Sigmoid colon (tissue), 7 donors: ENCODE measurements around the gene ZBED1. TPM values are rescaled to one million over a fixed set of nuclear protein-coding genes. Genes with fewer than 3 reads are reported as not detected.

Experiments used
- DNase-seq: peaks from one replicate; pipeline ENCODE4 v3.0.0-alpha.2; 2019
- H3K27ac ChIP-seq, 4 donors: fragments of 200-600 bp; sonication (generic); one replicate each; pipeline ENCODE4 v1.5.1; 2016 to 2019; ENCODE audit warnings: mild to moderate bottlenecking in 1 of 4
- H3K27me3 ChIP-seq, 3 donors: fragments of 200-600 bp; sonication (generic); one replicate each; pipeline ENCODE4 v1.5.1; 2019; ENCODE audit warnings: mild to moderate bottlenecking in 1 of 3
- H3K36me3 ChIP-seq, 4 donors: fragments of 200-600 bp; sonication (generic); one replicate each; pipeline ENCODE4 v1.5.1; 2016 to 2019
- H3K4me1 ChIP-seq, 4 donors: fragments of 200-600 bp; sonication (generic); one replicate each; pipeline ENCODE4 v1.5.1; 2017 to 2019
- H3K4me3 ChIP-seq, 4 donors: fragments of 200-600 bp; sonication (generic); one replicate each; pipeline ENCODE4 v1.5.1; 2017 to 2019; ENCODE audit warnings: mild to moderate bottlenecking in 2 of 4, moderate library complexity in 1 of 4
- H3K9me3 ChIP-seq, 4 donors: fragments of 200-600 bp in 3 of 4; sonication (generic) in 3 of 4; one replicate each; pipeline versions ENCODE4 v1.5.1 to v1.6.1; 2013 to 2019
- EP300 ChIP-seq, 4 donors: sonication (generic); formaldehyde crosslinking; IDR thresholded peaks; one replicate each; pipeline ENCODE4 v1.6.1; 2017; ENCODE audit warnings: antibody characterized with exemption in 4 of 4
- POLR2A ChIP-seq, 2 donors: fragments of 450-650 bp; IDR thresholded peaks; one replicate each; pipeline ENCODE4 v1.6.1; 2016; ENCODE audit warnings: antibody characterized with exemption in 2 of 2, mild to moderate bottlenecking in 2 of 2, moderate library complexity in 2 of 2
- POLR2AphosphoS5 ChIP-seq, 4 donors: sonication (generic); formaldehyde crosslinking; IDR thresholded peaks; one replicate each; pipeline ENCODE4 v1.6.1; 2017; ENCODE audit warnings: antibody characterized with exemption in 4 of 4
- WGBS, 2 donors: extraction: QIAGEN DNeasy Blood & Tissue Kit; methylation state at CpG; one replicate each; pipeline ENCODE4 v1.1.7; 2013; 5-methylcytosine and 5-hydroxymethylcytosine counted together
- intact Hi-C: fragments of 100-400 bp; cut with DNase I; formaldehyde crosslinking; loops from one replicate; pipeline ENCODE4 v1.15.1; 2023
- polyA plus RNA-seq, 3 donors: library from polyadenylated mRNA; stranded (reverse); fragments of 200-250 nt; gene quantifications; one replicate each; pipeline ENCODE4 v1.2.3, GENCODE V29; 2013
- total RNA-seq, 4 donors: library from RNA; depleted of rRNA; stranded (reverse); fragments of >200 nt; gene quantifications; one replicate each; pipeline ENCODE4 v1.1.0, GENCODE V29; 2016
- TF ChIP-seq, protein P1 (sequence below), 4 experiments: fragments of 450-650 bp in 3 of 4; fragments of 200-600 bp in 1 of 4; IDR thresholded peaks; one replicate each; pipeline ENCODE4 v1.5.1; 2016 to 2019; ENCODE audit warnings: antibody characterized with exemption in 4 of 4, mild to moderate bottlenecking in 3 of 4, moderate library complexity in 2 of 4
- donor health status: healthy with polysubstance abuse.
- donor health status: Bipolar disorder and iron deficiency.
- donor health status: healthy.

Gene ZBED1
- total and polyA plus RNA-seq, 7 donors: 24.6 to 35.6 (median 28.5) TPM

DNA sequence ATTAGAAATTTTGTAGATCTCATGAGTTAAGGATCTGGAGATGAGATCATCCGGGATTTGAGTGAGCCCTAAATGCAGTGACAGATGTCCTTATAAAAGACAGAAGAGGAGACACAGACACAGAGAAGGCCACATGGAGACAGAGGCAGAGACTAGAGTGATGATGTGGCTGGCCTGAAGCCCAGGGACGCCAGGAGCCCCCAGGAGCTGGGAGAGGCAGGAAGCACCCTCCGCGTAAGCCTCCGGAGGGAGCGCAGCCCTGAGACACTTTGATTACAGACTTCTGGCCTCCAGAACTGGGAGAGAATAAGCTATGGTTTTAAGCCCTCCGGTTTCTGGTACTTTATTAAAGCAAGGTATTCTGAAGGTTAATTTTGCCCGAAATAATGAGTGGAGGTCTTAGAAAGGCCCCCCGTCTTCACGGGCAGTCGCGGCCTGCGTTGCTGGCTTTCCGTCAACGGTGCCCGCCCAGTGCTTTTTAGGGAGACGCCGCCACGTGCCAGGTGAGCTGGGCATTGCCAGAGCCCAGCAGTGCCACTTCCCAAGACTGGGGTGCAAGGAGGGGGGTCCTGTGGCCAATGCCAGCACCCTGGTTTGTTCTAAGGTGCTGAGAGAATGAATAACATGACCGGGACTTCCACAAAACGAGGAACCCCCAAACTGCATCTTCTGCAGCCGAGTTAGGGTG is 8.1 kb downstream of the ZBED1 start:
- DNase-seq: peak; percentile 52
- peaks cover 19 to 35% (median 23%) of the 10 kb centered on the region in 4 donors for H3K36me3 ChIP-seq
- TF ChIP-seq, protein P1, sequence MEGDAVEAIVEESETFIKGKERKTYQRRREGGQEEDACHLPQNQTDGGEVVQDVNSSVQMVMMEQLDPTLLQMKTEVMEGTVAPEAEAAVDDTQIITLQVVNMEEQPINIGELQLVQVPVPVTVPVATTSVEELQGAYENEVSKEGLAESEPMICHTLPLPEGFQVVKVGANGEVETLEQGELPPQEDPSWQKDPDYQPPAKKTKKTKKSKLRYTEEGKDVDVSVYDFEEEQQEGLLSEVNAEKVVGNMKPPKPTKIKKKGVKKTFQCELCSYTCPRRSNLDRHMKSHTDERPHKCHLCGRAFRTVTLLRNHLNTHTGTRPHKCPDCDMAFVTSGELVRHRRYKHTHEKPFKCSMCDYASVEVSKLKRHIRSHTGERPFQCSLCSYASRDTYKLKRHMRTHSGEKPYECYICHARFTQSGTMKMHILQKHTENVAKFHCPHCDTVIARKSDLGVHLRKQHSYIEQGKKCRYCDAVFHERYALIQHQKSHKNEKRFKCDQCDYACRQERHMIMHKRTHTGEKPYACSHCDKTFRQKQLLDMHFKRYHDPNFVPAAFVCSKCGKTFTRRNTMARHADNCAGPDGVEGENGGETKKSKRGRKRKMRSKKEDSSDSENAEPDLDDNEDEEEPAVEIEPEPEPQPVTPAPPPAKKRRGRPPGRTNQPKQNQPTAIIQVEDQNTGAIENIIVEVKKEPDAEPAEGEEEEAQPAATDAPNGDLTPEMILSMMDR (IDR thresholded peaks at IDR 0.05): no peak
- intact Hi-C loops: loop anchor here (10.0 kb wide), 1 partner anchor 1322 kb away; no protein-coding TSS in a partner anchor
- WGBS, 2 donors: 91 to 92% methylated on average over 22 of the region's 22 CpGs
- H3K27ac ChIP-seq: no peak overlapping the region
- no peaks in the 10 kb centered on the region for H3K27me3 ChIP-seq
- H3K4me3 ChIP-seq: no peak overlapping the region
- H3K9me3 ChIP-seq: no peaks in the 10 kb centered on the region
- H3K4me1 ChIP-seq: peaks cover 0 to 9% (median 9%) of the 10 kb centered on the region in 4 donors

DNA sequence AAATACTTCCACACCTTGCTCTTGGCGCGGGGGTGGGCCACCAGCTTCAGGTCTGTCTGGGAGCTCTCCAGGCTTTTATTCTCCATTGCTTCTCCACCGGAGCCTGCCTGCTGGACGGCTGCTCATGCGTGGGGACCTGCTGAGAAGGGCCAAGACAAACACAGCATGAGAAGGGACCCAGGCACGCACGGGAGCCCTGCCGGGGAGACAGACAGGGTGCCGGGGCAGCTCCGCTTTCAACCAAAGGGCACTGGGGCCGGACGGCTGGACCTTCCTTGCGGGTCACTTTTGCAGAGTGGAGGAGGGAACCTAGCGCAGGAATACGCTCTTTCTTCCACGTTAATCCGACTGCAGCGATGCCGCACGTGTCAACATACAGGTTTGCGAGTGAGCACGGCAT is 10.1 kb downstream of the ZBED1 start:
- no peak overlapping the region for H3K4me3 ChIP-seq
- no peaks in the 10 kb centered on the region for H3K27me3 ChIP-seq
- intact Hi-C loops: loop anchor here (10.0 kb wide), 1 partner anchor 1324 kb away; no protein-coding TSS in a partner anchor
- H3K27ac ChIP-seq: no peak overlapping the region
- 95 to 96% methylated on average over 22 of the region's 22 CpGs for WGBS, 2 donors
- H3K36me3 ChIP-seq: peaks cover 24 to 44% (median 30%) of the 10 kb centered on the region in 4 donors
- no peaks in the 10 kb centered on the region for H3K9me3 ChIP-seq
- no peak for TF ChIP-seq POLR2AphosphoS5 (IDR thresholded peaks at IDR 0.05)
- TF ChIP-seq, protein P1 (IDR thresholded peaks at IDR 0.05): no peak
- TF ChIP-seq EP300 (IDR thresholded peaks at IDR 0.05): no peak
- TF ChIP-seq POLR2A (IDR thresholded peaks at IDR 0.05): no peak
- no peak for DNase-seq
- no peaks in the 10 kb centered on the region for H3K4me1 ChIP-seq

DNA sequence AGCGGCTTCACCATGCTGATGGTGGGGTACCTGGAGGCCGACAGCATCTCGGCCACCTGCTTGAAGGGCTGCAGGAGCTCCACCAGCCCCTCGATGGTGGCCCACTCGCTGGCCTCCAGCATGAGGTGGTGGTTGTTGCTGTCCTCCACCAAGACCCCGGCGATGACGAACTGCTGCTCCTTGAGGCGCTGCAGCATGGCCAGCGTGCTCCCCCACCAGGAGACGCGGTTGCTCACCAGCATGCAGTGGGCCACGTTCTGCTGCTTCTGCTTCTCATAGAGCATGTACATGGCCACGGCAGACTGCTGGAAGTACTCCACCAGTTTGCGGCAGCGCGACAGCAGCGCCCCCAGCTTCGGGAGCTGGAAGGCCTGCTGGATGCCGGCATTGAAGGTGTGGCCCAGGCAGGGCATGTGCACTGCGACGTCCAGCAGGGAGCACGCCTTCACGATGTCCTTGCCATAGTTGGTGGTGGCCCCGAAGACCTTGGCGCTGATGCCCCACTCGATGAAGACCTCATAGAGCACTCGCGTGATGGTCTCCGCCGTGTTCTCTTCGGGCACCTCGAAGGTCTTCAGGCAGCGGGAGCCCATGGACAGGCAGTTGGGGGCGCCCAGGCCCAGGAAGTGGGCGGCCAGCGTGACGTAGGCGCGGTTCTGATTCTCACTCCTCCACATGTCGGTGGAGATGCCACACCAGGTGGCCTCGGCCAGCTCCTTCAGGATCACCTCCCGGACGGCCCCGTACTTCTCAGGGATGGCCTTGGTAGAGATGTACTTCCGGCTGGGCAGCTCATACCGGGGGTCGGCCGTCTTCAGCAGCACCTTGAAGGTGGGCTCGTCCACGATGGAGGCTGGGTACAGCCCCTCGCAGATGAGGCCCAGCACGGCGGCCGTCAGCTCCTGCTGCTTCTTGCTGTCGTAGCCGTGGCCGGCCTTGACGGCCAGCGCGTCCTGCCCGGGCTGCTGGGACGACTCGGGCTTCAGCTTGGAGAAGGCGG is 11.0 kb downstream of the ZBED1 start:
- DNase-seq: no peak
- Histone ChIP-seq H3K9me3 (no peaks in the 10 kb centered on the region), H3K4me3 (no peak overlapping the region), H3K4me1 (peaks cover 0 to 6% (median under 1%) of the 10 kb centered on the region in 4 donors), H3K36me3 (peaks cover 24 to 44% (median 30%) of the 10 kb centered on the region in 4 donors), H3K27ac (no peak overlapping the region), H3K27me3 (no peaks in the 10 kb centered on the region)
- 97 to 98% methylated on average over 65 of the region's 65 CpGs for WGBS, 2 donors
- intact Hi-C loops: loop anchor here (10.0 kb wide), 1 partner anchor 1325 kb away; no protein-coding TSS in a partner anchor
- TF ChIP-seq POLR2A (IDR thresholded peaks at IDR 0.05) (no peak), POLR2AphosphoS5 (IDR thresholded peaks at IDR 0.05) (no peak), EP300 (IDR thresholded peaks at IDR 0.05) (no peak)
- TF ChIP-seq, protein P1 (IDR thresholded peaks at IDR 0.05): no peak

DNA sequence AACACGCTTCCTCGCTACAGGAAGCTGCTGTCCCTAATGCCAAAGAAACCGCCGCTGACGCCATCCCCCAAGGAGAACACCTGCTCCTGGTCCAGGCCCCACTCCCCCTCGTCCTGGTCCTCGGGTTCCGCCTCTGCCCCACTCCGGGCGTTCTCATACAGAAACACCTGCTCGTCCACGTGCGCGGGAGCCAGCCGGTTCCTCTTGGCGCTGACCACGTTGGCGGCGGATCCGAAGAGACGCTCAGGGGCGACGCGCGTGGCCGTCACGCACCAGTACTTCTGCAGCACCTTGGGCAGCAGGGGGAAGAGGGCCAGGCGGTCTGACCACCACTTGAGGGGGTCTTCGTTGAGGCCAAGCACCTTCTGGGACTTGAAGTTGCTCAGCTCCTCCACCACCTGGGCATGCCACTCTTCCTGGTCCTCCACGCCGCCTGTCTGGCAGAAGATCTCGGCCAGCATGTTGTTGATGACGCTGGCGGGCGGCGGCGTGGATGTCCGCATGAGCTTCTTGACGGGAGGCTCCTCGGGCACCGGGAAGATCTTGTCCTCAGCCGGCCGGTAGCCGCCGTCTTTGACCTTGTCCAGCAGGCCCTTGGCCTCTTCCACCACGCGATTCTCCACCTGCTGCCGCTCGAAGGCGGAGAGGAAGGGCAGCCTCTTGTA is 12.0 kb downstream of the ZBED1 start:
- Histone ChIP-seq H3K27ac (no peak overlapping the region), H3K27me3 (no peaks in the 10 kb centered on the region), H3K9me3 (no peaks in the 10 kb centered on the region), H3K36me3 (peaks cover 24 to 44% (median 30%) of the 10 kb centered on the region in 4 donors), H3K4me1 (peaks cover 0 to 16% (median 8%) of the 10 kb centered on the region in 4 donors), H3K4me3 (no peak overlapping the region)
- TF ChIP-seq POLR2A (IDR thresholded peaks at IDR 0.05) (no peak), EP300 (IDR thresholded peaks at IDR 0.05) (no peak)
- 97 to 98% methylated on average over 50 of the region's 50 CpGs for WGBS, 2 donors
- no peak for DNase-seq
- intact Hi-C loops: no loop called here
